MCF 10A (cell line): Measurements from ENCODE around the gene ZNF469. TPM values are rescaled to one million over a fixed set of nuclear protein-coding genes. Genes with fewer than 3 reads are reported as not detected.

Source experiments
- BruUV-seq: library from RNA; stranded (reverse); fragments of 400-500 nt; replicated peaks from 2 replicates; lab custom pipeline; 2021; lab: Mats Ljungman, UMichigan
- CTCF ChIA-PET: fragments of 300-600 bp; sonication (Branson Sonifier 250); formaldehyde crosslinking; extraction: SDS; loops from one replicate; lab custom pipeline; 2021; ENCODE audit warnings: antibody characterized with exemption, inconsistent platforms; lab: Yijun Ruan, JAX
- POLR2A ChIA-PET: fragments of 300-600, 350-650 bp; sonication (Branson Sonifier 250); formaldehyde crosslinking; extraction: SDS; loops from one replicate; lab custom pipeline; 2020; ENCODE audit warnings: antibody characterized with exemption, inconsistent platforms; lab: Yijun Ruan, JAX
- DNase-seq: peaks from one replicate; pipeline ENCODE4 v3.0.0-alpha.2; 2018; ENCODE audit not compliant: unreplicated experiment
- H3K27ac Mint-ChIP-seq: one replicate; pipeline ENCODE4 v1.8.0; 2022; ENCODE audit warnings: mild to moderate bottlenecking, low read depth, mixed read lengths; ENCODE audit not compliant: unreplicated experiment
- H3K27me3 Mint-ChIP-seq: one replicate; pipeline ENCODE4 v1.8.0; 2022; ENCODE audit warnings: mixed read lengths; ENCODE audit not compliant: insufficient read depth, unreplicated experiment
- H3K36me3 Mint-ChIP-seq: one replicate; pipeline ENCODE4 v1.8.0; 2022; ENCODE audit warnings: mild to moderate bottlenecking, moderate library complexity, mixed read lengths; ENCODE audit not compliant: insufficient read depth, unreplicated experiment
- H3K4me1 Mint-ChIP-seq: one replicate; pipeline ENCODE4 v1.8.0; 2022; ENCODE audit warnings: mixed read lengths; ENCODE audit not compliant: insufficient read depth, unreplicated experiment
- H3K4me3 Mint-ChIP-seq: one replicate; pipeline ENCODE4 v1.8.0; 2022; ENCODE audit warnings: mild to moderate bottlenecking, moderate library complexity, mixed read lengths; ENCODE audit not compliant: unreplicated experiment
- H3K9me3 Mint-ChIP-seq: one replicate; pipeline ENCODE4 v1.8.0; 2022; ENCODE audit warnings: mixed read lengths; ENCODE audit not compliant: unreplicated experiment
- intact Hi-C: fragments of 100-400 bp; cut with micrococcal nuclease; formaldehyde crosslinking; loops from 2 replicates; pipeline ENCODE4 v1.14.1; 2022
- total RNA-seq: library from RNA; stranded (reverse); gene quantifications from 2 replicates; pipeline ENCODE4 v1.2.3, GENCODE V29; 2022
- TF ChIP-seq, protein P1 (sequence below): fragments of 200-600 bp; IDR thresholded peaks from one replicate; pipeline ENCODE4 v1.8.0; 2022; ENCODE audit warnings: antibody characterized with exemption, mild to moderate bottlenecking; ENCODE audit not compliant: unreplicated experiment

ZNF469 gene
- total RNA-seq, 1 experiment from 2014 or later: not detected

DNA sequence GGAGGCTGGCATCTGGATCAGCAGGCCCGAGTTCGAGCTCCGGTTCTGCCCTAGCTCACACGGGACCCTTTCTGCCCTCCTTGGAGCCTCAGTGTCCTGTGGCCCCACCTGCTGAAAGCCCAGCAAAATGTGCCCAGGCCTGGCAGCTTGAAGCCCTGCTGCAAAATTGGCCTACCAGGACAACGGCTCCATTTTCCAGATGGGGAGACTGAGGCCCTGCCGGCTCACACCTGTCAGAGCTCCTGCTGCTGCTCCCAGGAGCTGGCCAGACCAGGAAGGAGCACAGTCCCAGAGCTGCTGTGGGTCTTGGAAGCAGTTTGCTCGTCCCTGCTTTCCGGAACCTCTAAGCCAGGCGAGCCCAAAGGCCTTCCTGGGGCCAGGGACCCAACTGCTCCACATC, 17.4 kb downstream of the ZNF469 start:
- Mint-ChIP-seq H3K4me1 (peaks cover 7% of the 10 kb centered on the region), H3K27ac (no peak overlapping the region), H3K4me3 (no peak overlapping the region), H3K36me3 (no peaks in the 10 kb centered on the region), H3K9me3 (peaks cover 19% of the 10 kb centered on the region), H3K27me3 (peaks cover 33% of the 10 kb centered on the region)
- TF ChIP-seq, protein P1, sequence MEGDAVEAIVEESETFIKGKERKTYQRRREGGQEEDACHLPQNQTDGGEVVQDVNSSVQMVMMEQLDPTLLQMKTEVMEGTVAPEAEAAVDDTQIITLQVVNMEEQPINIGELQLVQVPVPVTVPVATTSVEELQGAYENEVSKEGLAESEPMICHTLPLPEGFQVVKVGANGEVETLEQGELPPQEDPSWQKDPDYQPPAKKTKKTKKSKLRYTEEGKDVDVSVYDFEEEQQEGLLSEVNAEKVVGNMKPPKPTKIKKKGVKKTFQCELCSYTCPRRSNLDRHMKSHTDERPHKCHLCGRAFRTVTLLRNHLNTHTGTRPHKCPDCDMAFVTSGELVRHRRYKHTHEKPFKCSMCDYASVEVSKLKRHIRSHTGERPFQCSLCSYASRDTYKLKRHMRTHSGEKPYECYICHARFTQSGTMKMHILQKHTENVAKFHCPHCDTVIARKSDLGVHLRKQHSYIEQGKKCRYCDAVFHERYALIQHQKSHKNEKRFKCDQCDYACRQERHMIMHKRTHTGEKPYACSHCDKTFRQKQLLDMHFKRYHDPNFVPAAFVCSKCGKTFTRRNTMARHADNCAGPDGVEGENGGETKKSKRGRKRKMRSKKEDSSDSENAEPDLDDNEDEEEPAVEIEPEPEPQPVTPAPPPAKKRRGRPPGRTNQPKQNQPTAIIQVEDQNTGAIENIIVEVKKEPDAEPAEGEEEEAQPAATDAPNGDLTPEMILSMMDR: no peak
- intact Hi-C loops: no loop called here
- no peak for DNase-seq
- CTCF ChIA-PET: no interaction called here
- BruUV-seq: no TSS peak
- POLR2A ChIA-PET: no interaction called here

DNA sequence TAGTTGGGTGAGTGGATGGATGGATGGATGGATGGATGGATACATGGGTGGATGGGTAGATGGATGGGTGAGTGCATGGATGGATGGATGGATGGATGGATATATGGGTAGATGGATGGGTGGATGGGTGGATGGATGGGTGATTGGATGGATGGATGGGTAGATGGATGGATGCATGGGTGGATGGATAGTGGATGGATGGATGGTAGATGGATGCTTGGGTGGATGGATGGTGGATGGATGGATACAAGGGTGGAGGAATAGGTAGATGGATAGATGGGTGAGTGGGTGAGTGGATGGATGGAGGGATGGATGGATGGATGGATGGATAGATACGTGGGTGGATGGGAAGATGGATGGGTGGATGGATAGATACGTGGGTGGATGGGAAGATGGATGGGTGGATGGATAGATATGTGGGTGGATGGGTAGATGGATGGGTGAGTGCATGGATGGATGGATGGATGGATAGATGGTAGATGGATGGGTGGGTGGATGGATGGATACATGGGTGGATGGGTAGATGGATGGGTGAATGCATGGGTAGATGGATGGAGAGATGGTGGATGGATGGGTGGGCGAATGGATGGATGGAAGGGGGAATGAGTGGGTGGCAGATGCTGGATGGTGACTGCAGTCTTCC, 19.0 kb downstream of the ZNF469 start:
- peaks cover 19% of the 10 kb centered on the region for H3K9me3 Mint-ChIP-seq
- peaks cover 19% of the 10 kb centered on the region for H3K27me3 Mint-ChIP-seq
- CTCF ChIA-PET: no interaction called here
- H3K4me3 Mint-ChIP-seq: no peak overlapping the region
- TF ChIP-seq, protein P1: no peak
- no peak for DNase-seq
- no peaks in the 10 kb centered on the region for H3K36me3 Mint-ChIP-seq
- H3K27ac Mint-ChIP-seq: no peak overlapping the region
- POLR2A ChIA-PET: no interaction called here
- H3K4me1 Mint-ChIP-seq: peaks cover 7% of the 10 kb centered on the region
- no TSS peak for BruUV-seq
- intact Hi-C loops: no loop called here

DNA sequence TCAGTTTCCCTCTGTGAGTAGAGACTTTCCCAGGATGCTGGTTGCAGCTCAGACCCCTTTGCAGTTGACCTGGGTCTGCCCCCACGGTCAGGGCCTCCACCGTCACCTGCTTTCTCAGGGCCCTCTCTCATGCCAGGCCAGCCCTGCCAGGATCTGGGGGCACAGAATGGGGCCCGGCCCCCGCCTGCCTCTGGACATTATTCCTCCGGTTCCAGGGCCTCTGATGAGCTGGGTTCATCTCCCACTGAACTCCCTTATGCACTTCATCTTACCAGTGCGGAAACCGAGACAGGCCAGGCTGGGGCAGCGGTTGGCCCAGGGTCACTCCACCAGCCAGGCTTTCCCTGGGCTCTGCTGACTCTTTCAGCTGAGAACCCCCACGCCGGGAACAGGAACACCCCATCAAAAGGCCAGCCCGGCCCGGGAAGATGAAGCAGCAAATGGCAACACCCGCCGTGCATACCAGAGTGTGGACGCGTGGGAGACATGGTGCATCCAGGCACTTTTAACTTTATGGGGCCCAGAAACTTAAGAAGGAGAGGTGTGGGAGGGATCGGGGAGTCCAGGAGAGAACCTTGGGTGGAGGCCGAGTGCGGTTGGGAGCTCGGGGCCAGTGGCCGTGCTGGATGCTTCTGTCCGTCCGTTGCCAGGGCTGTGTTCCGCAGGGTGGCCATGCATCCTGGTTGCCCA, 19.9 kb downstream of the ZNF469 start:
- H3K36me3 Mint-ChIP-seq: no peaks in the 10 kb centered on the region
- peaks cover 7% of the 10 kb centered on the region for H3K4me1 Mint-ChIP-seq
- DNase-seq: no peak
- ChIA-PET CTCF (no interaction called here), POLR2A (no interaction called here)
- peaks cover 18% of the 10 kb centered on the region for H3K9me3 Mint-ChIP-seq
- intact Hi-C loops: no loop called here
- no TSS peak for BruUV-seq
- H3K27ac Mint-ChIP-seq: no peak overlapping the region
- TF ChIP-seq, protein P1: no peak
- no peak overlapping the region for H3K4me3 Mint-ChIP-seq
- H3K27me3 Mint-ChIP-seq: peaks cover 9% of the 10 kb centered on the region

DNA sequence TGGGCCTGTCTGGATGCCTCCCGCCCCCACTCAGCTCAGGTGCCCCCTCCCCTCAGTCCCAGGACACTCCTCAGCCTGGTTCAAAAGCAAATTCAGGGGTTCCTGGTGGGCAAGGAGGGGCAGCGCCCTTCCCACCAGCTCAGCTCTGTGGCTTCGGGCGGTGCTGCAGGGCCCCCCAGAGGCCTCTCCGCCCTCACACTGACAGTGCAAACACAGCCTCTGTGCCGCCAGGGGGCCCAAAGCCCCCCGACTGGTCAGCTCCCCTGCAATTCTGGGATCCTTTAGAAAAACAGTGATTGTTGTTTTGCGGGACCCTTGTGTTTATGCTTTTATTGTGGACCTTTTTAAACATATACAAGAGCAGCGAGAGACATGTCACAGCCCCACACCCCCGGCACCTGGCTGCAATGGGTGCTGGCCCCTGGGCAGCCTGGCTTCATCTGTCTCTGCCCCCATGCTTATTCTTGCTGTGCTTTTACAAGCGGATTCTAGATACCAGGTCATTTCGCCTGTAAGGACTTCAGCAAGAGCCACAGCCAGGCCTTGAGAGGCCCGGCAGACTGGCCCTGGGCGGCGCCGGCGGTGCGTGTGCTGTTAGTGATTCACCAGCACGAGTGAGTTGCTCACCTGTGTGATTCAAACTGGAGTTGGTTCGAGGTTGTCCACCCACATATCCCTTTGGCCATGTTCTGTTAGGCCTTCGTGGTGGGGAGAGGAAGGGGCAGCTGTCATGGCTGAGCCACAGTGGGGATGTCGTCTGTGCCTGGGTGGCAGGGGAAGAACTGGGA, 21.2 kb downstream of the ZNF469 start:
- Mint-ChIP-seq H3K36me3 (no peaks in the 10 kb centered on the region), H3K4me3 (no peak overlapping the region), H3K27me3 (no peaks in the 10 kb centered on the region), H3K27ac (no peak overlapping the region), H3K9me3 (peaks cover 10% of the 10 kb centered on the region), H3K4me1 (peaks cover 7% of the 10 kb centered on the region)
- TF ChIP-seq, protein P1: no peak
- POLR2A ChIA-PET: no interaction called here
- intact Hi-C loops: no loop called here
- BruUV-seq: no TSS peak
- CTCF ChIA-PET: interaction anchor here (0.6 kb wide), 1 partner anchor 15 kb away, joined by 4 read pairs; no protein-coding TSS in a partner anchor
- DNase-seq: no peak
